Measurements from ENCODE around the gene ZNF581.

ZNF581 gene

DNA sequence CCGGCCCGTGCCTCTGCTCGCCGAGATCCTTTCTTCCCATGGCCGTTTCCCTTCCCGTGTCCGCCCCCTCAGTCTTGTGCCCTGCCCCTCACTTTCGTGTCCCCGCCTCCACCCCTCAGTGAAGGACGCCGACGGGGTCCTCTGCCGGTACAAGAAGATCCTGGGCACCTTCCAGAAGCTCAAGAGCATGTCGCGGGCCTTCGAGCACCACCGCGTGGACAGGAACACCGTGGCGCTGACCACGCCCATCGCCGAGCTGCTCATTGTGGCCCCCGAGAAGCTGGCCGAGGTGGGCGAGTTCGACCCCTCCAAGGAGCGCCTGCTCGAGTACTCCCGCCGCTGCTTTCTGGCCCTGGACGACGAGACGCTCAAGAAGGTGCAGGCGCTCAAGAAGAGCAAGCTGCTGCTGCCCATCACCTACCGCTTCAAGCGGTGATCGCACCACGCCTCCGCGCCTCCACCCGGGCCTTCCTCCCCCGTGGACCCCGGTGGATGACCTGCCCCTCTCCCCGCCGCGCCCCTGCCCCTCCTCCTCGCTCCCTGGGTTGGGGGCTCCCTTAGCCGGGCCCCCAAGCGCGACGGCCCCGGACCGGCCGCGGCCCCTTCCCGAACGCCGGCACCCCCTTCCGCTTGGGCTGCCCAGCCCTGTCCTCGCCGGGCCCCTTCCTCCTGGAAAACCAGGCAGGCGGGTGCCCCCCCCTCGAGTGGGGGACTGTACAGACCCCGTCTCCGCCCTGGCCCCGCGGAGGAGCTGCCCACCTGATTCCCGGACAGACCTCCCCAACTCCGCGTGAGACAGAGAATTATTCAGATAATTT, 9.1 kb downstream of the ZNF581 start:
- H3K27me3 ChIP-seq, result no peaks in the 10 kb centered on the region
- H3K4me3 ChIP-seq, result no peak overlapping the region
- no peak overlapping the region for H3K9ac ChIP-seq
- no peak for TF ChIP-seq Cebpa-rat (IDR thresholded peaks at IDR 0.05)
- no peaks in the 10 kb centered on the region for H3K9me3 ChIP-seq
- peaks cover 21% of the 10 kb centered on the region for H4K20me1 ChIP-seq
- H3K4me2 ChIP-seq, result peak overlapping the region; percentile 54; the same call in 1 of the 2 replicates
- H3K4me1 ChIP-seq, result peaks cover 45% of the 10 kb centered on the region
- peaks cover 31% of the 10 kb centered on the region for H3K36me3 ChIP-seq
- peak overlapping the region; percentile 100; the same call in 1 of the 2 replicates for H3K27ac ChIP-seq

DNA sequence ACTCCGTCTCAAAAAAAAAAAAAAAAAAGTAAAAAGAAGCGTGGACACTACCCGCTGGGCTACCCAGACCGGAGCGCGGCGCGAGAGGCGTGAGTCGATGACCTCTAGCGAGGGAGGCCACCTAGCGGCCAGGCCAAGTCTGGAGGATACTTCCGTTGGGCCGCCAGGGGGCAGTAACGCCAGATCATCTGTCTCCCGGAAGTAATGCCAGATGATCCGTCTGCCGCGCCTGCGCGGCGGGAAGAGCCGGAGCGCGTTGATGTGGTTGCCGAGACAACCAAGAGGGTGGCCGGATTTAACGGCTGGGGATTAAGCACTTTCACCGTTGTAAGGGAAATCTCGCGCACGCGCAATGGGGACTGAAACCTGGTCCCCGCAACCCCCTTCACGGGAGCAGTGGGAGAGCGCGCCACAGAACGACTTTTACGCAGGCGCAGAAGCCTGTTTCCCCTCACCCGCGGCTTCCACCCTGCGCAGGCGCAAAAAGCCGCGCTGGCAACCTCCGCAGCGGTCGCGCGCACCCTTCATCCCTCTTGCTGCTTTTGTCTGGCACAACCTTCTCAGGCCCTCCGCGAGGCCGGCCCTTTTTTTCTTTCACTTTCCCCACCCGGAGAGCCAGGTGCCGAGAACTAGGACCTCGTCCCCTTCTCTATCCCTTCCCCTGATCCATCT, 10.3 kb downstream of the ZNF581 start:
- H3K9me3 ChIP-seq, result no peaks in the 10 kb centered on the region
- peak overlapping the region; percentile 87 for H3K4me3 ChIP-seq
- no peaks in the 10 kb centered on the region for H3K27me3 ChIP-seq
- TF ChIP-seq Cebpa-rat (IDR thresholded peaks at IDR 0.05), result no peak
- H3K4me1 ChIP-seq, result peaks cover 52% of the 10 kb centered on the region
- peaks cover 36% of the 10 kb centered on the region for H3K36me3 ChIP-seq
- H3K27ac ChIP-seq, result peak overlapping the region; percentile 100
- peaks cover 34% of the 10 kb centered on the region for H4K20me1 ChIP-seq
- H3K9ac ChIP-seq, result peak overlapping the region; percentile 100
- H3K4me2 ChIP-seq, result peak overlapping the region; percentile 54

GRCh38 chr19:55654323-55654867, 10.9 kb downstream of the ZNF581 start:
- H3K4me2 ChIP-seq, result peak overlapping the region; percentile 54
- peak overlapping the region; percentile 100 for H3K9ac ChIP-seq
- TF ChIP-seq Cebpa-rat (IDR thresholded peaks at IDR 0.05), result no peak
- peak overlapping the region; percentile 100 for H3K27ac ChIP-seq
- H3K4me1 ChIP-seq, result peaks cover 52% of the 10 kb centered on the region
- H3K36me3 ChIP-seq, result peaks cover 42% of the 10 kb centered on the region
- peaks cover 40% of the 10 kb centered on the region for H4K20me1 ChIP-seq
- peak overlapping the region; percentile 87 for H3K4me3 ChIP-seq
- no peaks in the 10 kb centered on the region for H3K27me3 ChIP-seq
- no peaks in the 10 kb centered on the region for H3K9me3 ChIP-seq

- Histone ChIP-seq H3K36me3 (peaks cover 48% of the 10 kb centered on the region), H3K9me3 (no peaks in the 10 kb centered on the region)
Observed at GRCh38 chr19:55654868-55655647, 11.6 kb downstream of the ZNF581 start, which contains the start of gene U2AF2. U2AF2 (plus strand) TSS chr19:55655035; CDS start chr19:55655105, 70 bp downstream.

GRCh38 chr19:55655648-55656040, 12.2 kb downstream of the ZNF581 start:
- peak overlapping the region; percentile 87 for H3K4me3 ChIP-seq
- H3K27ac ChIP-seq, result peak overlapping the region; percentile 100
- H3K27me3 ChIP-seq, result no peaks in the 10 kb centered on the region
- no peaks in the 10 kb centered on the region for H3K9me3 ChIP-seq
- no peak for TF ChIP-seq Cebpa-rat (IDR thresholded peaks at IDR 0.05)
- H3K4me1 ChIP-seq, result peaks cover 52% of the 10 kb centered on the region
- peak overlapping the region; percentile 99 for H3K4me2 ChIP-seq
- peaks cover 52% of the 10 kb centered on the region for H4K20me1 ChIP-seq
- peaks cover 48% of the 10 kb centered on the region for H3K36me3 ChIP-seq
- peak overlapping the region; percentile 100 for H3K9ac ChIP-seq

More at GRCh38 chr19:55654868-55655647, 11.6 kb downstream of the ZNF581 start, which contains the start of gene U2AF2:
- H3K4me2 ChIP-seq, result peak within 1 kb of the TSS; percentile 99
- H3K4me1 ChIP-seq, result peaks cover 52% of the 10 kb centered on the region
- no peaks in the 10 kb centered on the region for H3K27me3 ChIP-seq
- TF ChIP-seq Cebpa-rat (IDR thresholded peaks at IDR 0.05), result no peak
- peak within 1 kb of the TSS; percentile 87 for H3K4me3 ChIP-seq
- peak within 1 kb of the TSS; percentile 100 for H3K9ac ChIP-seq
- peak within 1 kb of the TSS; percentile 100 for H3K27ac ChIP-seq
- H4K20me1 ChIP-seq, result peaks cover 47% of the 10 kb centered on the region

DNA sequence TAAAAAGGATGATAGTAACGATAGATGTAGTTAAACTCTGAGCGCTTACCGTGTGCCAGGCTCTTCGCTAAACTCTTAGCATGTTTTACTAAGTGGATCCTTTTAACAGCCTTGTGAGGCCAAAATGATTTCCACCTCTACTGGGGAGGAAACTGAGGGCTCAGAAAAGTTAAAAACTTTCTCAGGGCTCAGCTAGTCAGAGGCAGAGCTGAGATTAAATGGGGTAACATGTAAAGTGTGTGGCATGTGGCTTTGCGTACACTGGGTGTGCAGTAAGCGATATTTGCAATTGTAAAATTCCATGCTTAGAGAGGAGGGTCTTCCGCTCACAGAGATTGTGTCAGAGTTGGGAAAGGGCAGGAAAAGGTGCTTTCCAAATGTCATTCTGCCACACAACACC, 13.1 kb downstream of the ZNF581 start:
- no peak for TF ChIP-seq Cebpa-rat (IDR thresholded peaks at IDR 0.05)
- peaks cover 60% of the 10 kb centered on the region for H3K4me1 ChIP-seq
- peak overlapping the region; percentile 99 for H3K4me2 ChIP-seq
- no peaks in the 10 kb centered on the region for H3K27me3 ChIP-seq
- peak overlapping the region; percentile 87 for H3K4me3 ChIP-seq
- H3K9me3 ChIP-seq, result no peaks in the 10 kb centered on the region
- peaks cover 48% of the 10 kb centered on the region for H3K36me3 ChIP-seq
- H4K20me1 ChIP-seq, result peaks cover 61% of the 10 kb centered on the region
- peak overlapping the region; percentile 100 for H3K9ac ChIP-seq
- H3K27ac ChIP-seq, result peak overlapping the region; percentile 100

DNA sequence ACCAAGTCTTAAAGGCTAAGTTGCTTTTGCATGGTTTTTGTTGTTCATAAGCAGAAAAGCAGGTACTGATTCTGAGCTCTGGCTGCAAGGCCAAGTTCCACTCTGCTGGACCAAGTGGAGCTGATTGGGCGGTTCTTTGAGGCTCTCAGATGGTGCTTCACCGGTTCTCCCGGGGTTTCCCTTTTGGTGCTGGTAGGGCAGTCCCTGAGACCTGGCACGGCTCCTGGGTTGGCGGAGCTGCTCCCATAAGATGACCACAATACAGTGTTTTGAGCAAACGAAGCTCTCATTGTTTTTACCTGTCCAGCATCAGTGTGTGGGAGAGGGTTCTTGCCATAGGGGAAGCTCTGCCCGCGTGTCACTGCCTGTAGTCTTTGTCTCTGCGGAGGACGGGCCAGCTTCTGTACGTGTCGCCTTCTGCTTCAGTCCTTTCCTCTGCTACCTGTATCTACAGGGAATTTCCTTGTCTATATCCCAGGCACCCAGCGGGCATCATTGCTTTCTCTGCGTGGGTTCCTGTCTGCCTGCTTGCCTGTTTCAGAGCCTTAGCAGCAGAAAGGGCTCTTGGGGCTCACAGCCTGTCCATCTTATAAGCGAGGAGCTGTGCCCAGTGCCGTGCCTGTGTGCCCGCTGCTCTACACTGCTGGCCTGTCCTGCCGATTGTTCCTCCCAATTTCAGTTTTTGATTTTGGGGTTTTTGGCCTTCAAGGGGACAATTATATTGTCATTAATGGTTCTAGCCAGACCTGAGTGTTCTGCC, 13.7 kb downstream of the ZNF581 start:
- Histone ChIP-seq H3K9me3 (no peaks in the 10 kb centered on the region), H3K4me1 (peaks cover 63% of the 10 kb centered on the region), H3K9ac (peak overlapping the region; percentile 100), H3K27me3 (no peaks in the 10 kb centered on the region), H4K20me1 (peaks cover 68% of the 10 kb centered on the region), H3K4me2 (peak overlapping the region; percentile 99), H3K36me3 (peaks cover 48% of the 10 kb centered on the region), H3K27ac (peak overlapping the region; percentile 100), H3K4me3 (peak overlapping the region; percentile 87)
- TF ChIP-seq Cebpa-rat (IDR thresholded peaks at IDR 0.05), result no peak

GRCh38 chr19:55658846-55659459, 15.5 kb downstream of the ZNF581 start:
- no peaks in the 10 kb centered on the region for H3K27me3 ChIP-seq
- peak overlapping the region; percentile 75 for H3K27ac ChIP-seq
- H3K36me3 ChIP-seq, result peaks cover 55% of the 10 kb centered on the region
- H3K4me1 ChIP-seq, result peaks cover 55% of the 10 kb centered on the region
- peaks cover 85% of the 10 kb centered on the region for H4K20me1 ChIP-seq
- peak overlapping the region; percentile 100 for H3K9ac ChIP-seq
- TF ChIP-seq Cebpa-rat (IDR thresholded peaks at IDR 0.05), result no peak
- H3K4me3 ChIP-seq, result peak overlapping the region; percentile 87
- H3K4me2 ChIP-seq, result peak overlapping the region; percentile 99
- H3K9me3 ChIP-seq, result no peaks in the 10 kb centered on the region

Measured in BLaER1 (cell line).